Aorta (tissue), 5 donors: Measurements from ENCODE around the gene PDZD8. TPM values are rescaled to one million over a fixed set of nuclear protein-coding genes. Genes with fewer than 3 reads are reported as not detected.
"Not testable (repeated sequence)": the region's sequence is repeated elsewhere in the genome, so short reads cannot be mapped to it uniquely, and the experiment has no call there.

Source experiments
- ATAC-seq: fragments of 200-7000 bp; cut with Tn5 transposase; one replicate; pipeline ENCODE4 v1.9.1; 2022; ENCODE audit warnings: moderate library complexity; ENCODE audit not compliant: low FRiP score
- DNase-seq, 2 donors: peaks; one replicate each; pipeline ENCODE4 v3.0.0-alpha.2; 2020
- H3K27ac ChIP-seq, 2 donors: one replicate each; pipeline ENCODE4 v1.5.1; 2013; ENCODE audit warnings: low read length in 2 of 2, mild to moderate bottlenecking in 2 of 2, moderate library complexity in 2 of 2, control low read depth in 1 of 2, inconsistent platforms in 1 of 2, low read depth in 1 of 2
- H3K27me3 ChIP-seq, 2 donors: one replicate each; pipeline ENCODE4 v1.6.1; 2013; ENCODE audit warnings: control low read depth in 1 of 2, low read length in 1 of 2, mild to moderate bottlenecking in 1 of 2, moderate library complexity in 1 of 2; ENCODE audit not compliant: insufficient read depth in 2 of 2, control insufficient read depth in 1 of 2
- H3K36me3 ChIP-seq, 2 donors: one replicate each; pipeline ENCODE4 v1.6.1; 2013; ENCODE audit warnings: control low read depth in 1 of 2, low read length in 1 of 2, mild to moderate bottlenecking in 1 of 2; ENCODE audit not compliant: insufficient read depth in 2 of 2, control insufficient read depth in 1 of 2
- H3K4me1 ChIP-seq, 2 donors: one replicate each; pipeline ENCODE4 v1.6.1; 2013; ENCODE audit warnings: low read length in 2 of 2, control low read depth in 1 of 2, mild to moderate bottlenecking in 1 of 2, moderate library complexity in 1 of 2; ENCODE audit not compliant: insufficient read depth in 2 of 2, control insufficient read depth in 1 of 2
- H3K4me3 ChIP-seq, 2 donors: one replicate each; pipeline ENCODE4 v1.5.1; 2013; ENCODE audit warnings: low read length in 2 of 2, control low read depth in 1 of 2, mild to moderate bottlenecking in 1 of 2
- H3K9me3 ChIP-seq: one replicate; pipeline ENCODE4 v1.6.1; 2013; ENCODE audit warnings: mild to moderate bottlenecking, low read length; ENCODE audit not compliant: control insufficient read depth
- WGBS, 2 donors: extraction: QIAGEN DNeasy Blood & Tissue Kit; methylation state at CpG; one replicate each; pipeline ENCODE4 v1.1.7; 2013; 5-methylcytosine and 5-hydroxymethylcytosine counted together
- intact Hi-C, 2 donors: fragments of 100-400 bp; cut with DNase I; formaldehyde crosslinking; loops; one replicate each; pipeline versions ENCODE4 v1.14.2 to v1.15.0; 2022
- polyA plus RNA-seq, 2 donors: library from polyadenylated mRNA; stranded (reverse); fragments of 200-250 nt; gene quantifications; one replicate each; pipeline ENCODE4 v1.2.3, GENCODE V29; 2013
- total RNA-seq, 2 donors: library from RNA; stranded (reverse); fragmentation: NEBNext Ultra II Directional; extraction: Animal tissue kit (Norgen Biotek cat#: 25700); gene quantifications; one replicate each; pipeline ENCODE4 v1.2.1, GENCODE V29; 2021
- donor health status: healthy with polysubstance abuse.
- donor health status: Bipolar disorder and iron deficiency.
- donor health status: DM: no; HTN: no; CAD: no.
- donor health status: DM: no; HTN: no; CAD: no.
- donor health status: DM: yes; HTN: yes; CAD: no.

Gene PDZD8
- total and polyA plus RNA-seq, 4 donors = 4.5 to 36.0 (median 20.4) TPM

DNA sequence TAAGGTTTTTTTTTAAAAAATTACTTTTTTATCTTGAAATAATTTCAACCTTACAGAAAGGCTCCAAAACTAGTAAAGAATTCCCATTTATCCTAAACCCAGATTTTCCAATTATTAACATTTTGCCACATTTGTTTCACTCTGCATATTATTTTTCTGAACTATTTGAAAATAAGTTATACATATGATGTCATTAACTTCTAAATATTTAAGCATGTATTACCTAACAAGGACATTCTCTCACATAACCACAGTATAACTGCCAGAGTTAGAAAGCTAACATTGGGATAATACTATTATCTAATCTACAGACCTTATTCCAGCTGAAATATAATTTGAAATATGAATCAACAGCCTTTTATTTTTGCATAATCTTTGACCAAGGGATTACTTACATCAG is 68.6 kb downstream of the PDZD8 start:
- H3K36me3 ChIP-seq = no peaks in the 10 kb centered on the region
- no peak overlapping the region for H3K4me3 ChIP-seq
- no peaks in the 10 kb centered on the region for H3K4me1 ChIP-seq
- intact Hi-C loops = no loop called here
- no peaks in the 10 kb centered on the region for H3K27me3 ChIP-seq
- H3K9me3 ChIP-seq = no peaks in the 10 kb centered on the region
- DNase-seq (no peak), ATAC-seq (no peak)
- H3K27ac ChIP-seq = no peak overlapping the region

DNA sequence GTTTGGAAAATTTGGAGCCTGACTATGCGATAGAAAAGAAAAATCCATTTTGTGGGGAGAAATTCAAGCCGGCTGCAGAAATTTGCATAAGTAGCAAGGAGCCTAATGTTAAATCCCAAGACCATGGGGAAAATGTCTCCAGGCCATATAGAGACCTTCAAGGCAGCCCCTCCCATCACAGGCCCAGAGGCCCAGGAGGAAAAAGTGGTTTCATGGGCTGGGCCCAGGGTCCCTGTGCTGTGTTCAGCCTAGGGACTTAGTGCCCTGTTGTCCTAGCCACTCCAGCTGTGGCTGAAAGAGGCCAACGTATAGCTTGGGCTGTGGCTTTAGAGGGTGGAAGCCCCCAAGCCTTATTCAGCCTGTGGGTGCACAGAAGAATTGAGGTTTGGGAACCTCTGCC is 71.8 kb downstream of the PDZD8 start:
- H3K9me3 ChIP-seq, H3K27ac ChIP-seq, intact Hi-C loops, H3K36me3 ChIP-seq, DNase-seq, H3K4me1 ChIP-seq, ATAC-seq, H3K27me3 ChIP-seq, H3K4me3 ChIP-seq: not testable (repeated sequence)
- WGBS, 2 donors = 96 to 99% methylated on average over 3 of the region's 3 CpGs

DNA sequence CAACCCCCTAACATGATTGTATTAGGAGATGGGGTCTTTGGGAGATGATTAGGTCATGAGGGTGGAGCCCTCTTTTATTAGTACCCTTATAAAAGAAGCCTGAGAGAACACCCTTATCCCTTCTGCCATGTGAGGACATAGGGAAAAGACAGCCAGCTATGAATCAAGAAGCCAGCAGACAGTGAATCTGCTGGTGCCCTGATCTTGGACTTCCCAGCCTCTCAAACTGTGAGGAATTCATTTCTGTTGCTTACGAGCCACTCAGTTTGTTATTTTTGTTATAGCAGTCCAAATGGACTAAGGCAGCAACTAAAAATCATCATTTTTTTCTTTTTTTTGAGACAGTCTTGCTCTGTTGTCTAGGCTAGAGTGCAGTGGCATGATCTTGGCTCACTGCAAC is 74.6 kb downstream of the PDZD8 start:
- Histone ChIP-seq H3K36me3 (no peaks in the 10 kb centered on the region), H3K4me1 (peaks cover 0 to 1% of the 10 kb centered on the region in 2 donors), H3K9me3 (no peaks in the 10 kb centered on the region), H3K27ac (no peak overlapping the region), H3K4me3 (no peak overlapping the region), H3K27me3 (no peaks in the 10 kb centered on the region)
- DNase-seq (no peak), ATAC-seq (no peak)
- WGBS, 2 donors = 97 to 98% methylated on average over 1 of the region's 1 CpG
- intact Hi-C loops = no loop called here

DNA sequence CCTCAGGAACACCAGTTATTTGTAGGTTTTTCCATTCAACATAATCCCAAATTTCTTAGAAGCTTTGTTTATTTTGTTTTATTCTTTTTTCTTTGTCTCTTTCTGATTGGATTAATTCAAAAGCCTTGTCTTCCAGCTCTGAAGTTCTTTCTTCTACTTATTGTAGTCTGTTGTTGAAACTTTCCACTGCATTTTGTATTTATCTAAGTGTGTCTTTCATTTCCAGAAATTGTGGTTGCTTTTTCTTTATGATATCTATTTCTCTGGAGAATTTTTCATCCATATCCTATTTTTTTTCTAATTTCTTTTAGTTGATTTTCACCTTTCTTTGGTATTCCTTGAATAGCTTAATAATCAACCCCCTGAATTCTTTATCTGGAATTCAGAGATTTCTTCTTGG is 75.8 kb downstream of the PDZD8 start:
- H3K27me3 ChIP-seq = no peaks in the 10 kb centered on the region
- intact Hi-C loops = no loop called here

DNA sequence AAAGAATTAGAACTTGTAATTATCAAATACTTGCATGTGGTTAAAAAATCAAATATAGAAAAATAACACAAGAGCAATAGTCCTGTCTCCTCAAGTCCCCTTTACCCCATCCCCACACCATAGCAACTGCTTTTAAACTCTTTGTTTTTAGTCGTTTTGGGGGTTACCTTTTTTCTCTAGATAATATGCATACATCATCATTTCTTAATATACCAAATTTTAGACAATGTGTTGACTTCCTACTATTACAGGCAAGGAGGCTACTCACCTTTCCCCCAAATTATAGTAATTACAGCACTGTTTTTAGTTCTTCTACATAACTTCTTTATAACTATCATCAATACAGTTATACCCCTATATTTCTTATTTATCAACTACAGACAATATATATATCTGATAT is 77.0 kb downstream of the PDZD8 start:
- H3K4me3 ChIP-seq = no peak overlapping the region
- H3K36me3 ChIP-seq = no peaks in the 10 kb centered on the region
- no peak overlapping the region for H3K27ac ChIP-seq
- no peaks in the 10 kb centered on the region for H3K27me3 ChIP-seq
- intact Hi-C loops = no loop called here
- WGBS, 2 donors = 77 to 88% methylated on average over 1 of the region's 1 CpG
- H3K9me3 ChIP-seq = no peaks in the 10 kb centered on the region
- H3K4me1 ChIP-seq = peaks cover 0 to 1% of the 10 kb centered on the region in 2 donors
- no peak for DNase-seq
- no peak for ATAC-seq

More for the DNA sequence above, 75.8 kb downstream of the PDZD8 start:
- Histone ChIP-seq H3K4me3 (no peak overlapping the region), H3K36me3 (no peaks in the 10 kb centered on the region), H3K27ac (no peak overlapping the region), H3K4me1 (peaks cover 0 to 1% of the 10 kb centered on the region in 2 donors), H3K9me3 (no peaks in the 10 kb centered on the region)
- ATAC-seq (no peak), DNase-seq (no peak)

DNA sequence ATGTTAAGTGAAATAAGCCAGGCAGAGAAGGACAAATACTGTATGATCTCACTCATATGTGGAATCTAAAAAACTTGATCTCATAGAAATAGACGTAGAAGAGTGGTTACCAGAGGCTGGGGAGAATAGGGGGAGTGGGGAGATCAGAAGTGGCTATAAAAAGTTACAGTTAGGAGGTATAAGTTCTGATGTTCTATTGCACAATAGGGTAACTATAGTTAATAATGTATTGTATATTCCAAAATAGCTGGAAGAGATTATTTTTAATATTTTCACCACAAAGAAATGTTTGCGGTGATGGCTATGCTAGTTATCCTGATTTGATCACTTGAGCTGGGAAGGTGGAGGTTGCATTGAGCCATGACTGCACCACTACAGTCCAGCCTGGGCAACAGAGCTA is 80.5 kb downstream of the PDZD8 start:
- Histone ChIP-seq H3K36me3 (no peaks in the 10 kb centered on the region), H3K4me1 (peaks cover 0 to 1% of the 10 kb centered on the region in 2 donors), H3K4me3 (no peak overlapping the region), H3K27ac (no peak overlapping the region), H3K9me3 (no peaks in the 10 kb centered on the region), H3K27me3 (no peaks in the 10 kb centered on the region)
- intact Hi-C loops = no loop called here
- DNase-seq = no peak
- ATAC-seq = no peak
- 98 to 100% methylated on average over 2 of the region's 2 CpGs for WGBS, 2 donors

DNA sequence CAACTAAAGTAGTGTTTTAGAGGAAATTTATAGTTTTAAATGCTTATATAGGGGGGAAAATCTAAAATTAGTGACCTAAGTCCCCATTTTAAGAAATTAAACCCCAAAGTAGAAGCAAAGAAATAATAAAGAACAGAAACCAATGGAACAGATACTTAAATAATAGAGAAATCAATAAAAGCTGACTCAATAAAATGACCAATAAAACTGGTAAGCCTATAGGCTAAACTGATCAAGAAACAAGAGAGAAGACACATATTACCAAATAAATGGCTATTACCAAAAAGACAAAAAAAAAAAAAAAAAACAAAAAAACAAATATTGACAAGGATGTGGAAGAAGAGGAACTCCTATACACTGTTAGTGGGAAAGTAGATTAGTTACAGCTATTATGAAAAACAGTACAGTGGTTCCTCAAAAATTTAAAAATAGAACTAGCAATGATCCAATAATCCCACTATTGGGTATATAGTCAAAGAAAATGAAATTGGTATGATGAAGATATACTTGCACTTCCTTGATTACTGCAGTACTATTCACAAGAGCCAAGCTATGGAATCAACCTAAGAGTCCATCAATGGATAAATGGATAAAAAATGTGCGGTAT is 81.1 kb downstream of the PDZD8 start:
- DNase-seq = no peak
- Histone ChIP-seq H3K4me3 (no peak overlapping the region), H3K9me3 (no peaks in the 10 kb centered on the region), H3K36me3 (peaks cover 0 to 2% of the 10 kb centered on the region in 2 donors), H3K4me1 (peaks cover 0 to 1% of the 10 kb centered on the region in 2 donors), H3K27me3 (no peaks in the 10 kb centered on the region), H3K27ac (no peak overlapping the region)
- intact Hi-C loops = no loop called here
- 96 to 100% methylated on average over 1 of the region's 1 CpG for WGBS, 2 donors
- ATAC-seq = no peak

DNA sequence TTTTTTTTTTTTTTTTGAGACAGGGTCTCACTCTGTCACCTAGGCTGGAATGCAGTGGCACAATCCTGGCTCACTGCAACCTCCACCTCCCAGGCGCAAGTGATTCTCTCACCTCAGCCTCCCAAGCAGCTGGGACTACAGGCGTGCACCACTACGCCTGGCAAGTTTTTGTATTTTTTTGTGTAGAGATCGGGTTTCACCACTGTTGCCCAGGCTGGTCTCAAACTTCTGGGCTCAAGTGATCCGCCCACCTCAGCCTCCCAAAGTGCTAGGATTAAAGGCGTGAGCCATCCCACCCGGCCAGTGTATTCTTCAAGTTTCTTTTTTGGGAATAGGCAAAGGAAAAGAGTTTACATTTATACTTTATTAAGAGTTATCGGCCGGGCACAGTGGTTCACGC is 84.4 kb downstream of the PDZD8 start:
- H3K36me3 ChIP-seq, H3K9me3 ChIP-seq, H3K4me3 ChIP-seq, H3K27ac ChIP-seq, DNase-seq, intact Hi-C loops, H3K27me3 ChIP-seq, H3K4me1 ChIP-seq, ATAC-seq: not testable (repeated sequence)
- WGBS, 2 donors = 96 to 97% methylated on average over 10 of the region's 10 CpGs

DNA sequence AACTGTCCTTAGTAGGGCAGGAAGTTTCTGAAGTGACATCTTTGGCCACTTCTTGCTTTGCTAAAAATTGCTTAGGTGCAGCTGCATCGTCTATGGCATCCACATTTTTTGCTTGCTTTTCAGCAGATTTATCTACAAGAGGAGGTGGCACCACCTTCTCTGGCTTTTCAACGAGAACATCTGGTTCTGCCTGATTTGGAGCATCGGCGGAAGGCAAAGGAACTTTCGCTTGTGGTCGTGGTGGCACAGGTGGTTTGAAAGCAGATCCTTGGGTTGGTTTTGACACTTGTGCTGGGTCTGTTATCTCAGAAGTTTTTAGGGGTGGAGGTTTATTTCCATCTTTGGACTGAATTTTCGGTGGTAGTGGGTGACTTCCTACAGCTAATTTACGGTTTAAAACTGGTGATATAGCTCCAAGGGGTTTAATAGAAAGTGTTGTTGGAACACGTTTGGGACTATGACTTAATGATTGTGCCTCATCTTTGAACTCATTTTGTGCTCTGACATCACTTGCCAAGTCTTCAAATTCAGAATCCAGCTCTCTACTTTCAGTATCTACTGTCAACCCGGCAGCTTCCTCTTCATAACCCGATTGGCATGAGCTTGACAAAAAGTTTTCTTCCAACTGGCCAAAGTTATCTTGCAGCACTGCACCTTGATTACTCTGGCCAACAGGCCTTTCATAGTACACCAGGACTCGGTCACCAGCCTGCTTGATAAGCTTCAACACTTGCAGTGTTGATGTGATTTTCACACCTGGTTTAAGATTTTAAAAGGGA is 90.3 kb downstream of the PDZD8 start:
- H3K4me3 ChIP-seq = no peak overlapping the region
- ATAC-seq (no peak), DNase-seq (no peak)
- no peaks in the 10 kb centered on the region for H3K4me1 ChIP-seq
- H3K36me3 ChIP-seq = peaks cover 4 to 6% of the 10 kb centered on the region in 2 donors
- no peaks in the 10 kb centered on the region for H3K9me3 ChIP-seq
- H3K27ac ChIP-seq = no peak overlapping the region
- WGBS, 2 donors = 94 to 95% methylated on average over 12 of the region's 12 CpGs
- no peaks in the 10 kb centered on the region for H3K27me3 ChIP-seq
- intact Hi-C loops = no loop called here
